Measurements from ENCODE around the gene GIGYF1.

Gene GIGYF1

DNA sequence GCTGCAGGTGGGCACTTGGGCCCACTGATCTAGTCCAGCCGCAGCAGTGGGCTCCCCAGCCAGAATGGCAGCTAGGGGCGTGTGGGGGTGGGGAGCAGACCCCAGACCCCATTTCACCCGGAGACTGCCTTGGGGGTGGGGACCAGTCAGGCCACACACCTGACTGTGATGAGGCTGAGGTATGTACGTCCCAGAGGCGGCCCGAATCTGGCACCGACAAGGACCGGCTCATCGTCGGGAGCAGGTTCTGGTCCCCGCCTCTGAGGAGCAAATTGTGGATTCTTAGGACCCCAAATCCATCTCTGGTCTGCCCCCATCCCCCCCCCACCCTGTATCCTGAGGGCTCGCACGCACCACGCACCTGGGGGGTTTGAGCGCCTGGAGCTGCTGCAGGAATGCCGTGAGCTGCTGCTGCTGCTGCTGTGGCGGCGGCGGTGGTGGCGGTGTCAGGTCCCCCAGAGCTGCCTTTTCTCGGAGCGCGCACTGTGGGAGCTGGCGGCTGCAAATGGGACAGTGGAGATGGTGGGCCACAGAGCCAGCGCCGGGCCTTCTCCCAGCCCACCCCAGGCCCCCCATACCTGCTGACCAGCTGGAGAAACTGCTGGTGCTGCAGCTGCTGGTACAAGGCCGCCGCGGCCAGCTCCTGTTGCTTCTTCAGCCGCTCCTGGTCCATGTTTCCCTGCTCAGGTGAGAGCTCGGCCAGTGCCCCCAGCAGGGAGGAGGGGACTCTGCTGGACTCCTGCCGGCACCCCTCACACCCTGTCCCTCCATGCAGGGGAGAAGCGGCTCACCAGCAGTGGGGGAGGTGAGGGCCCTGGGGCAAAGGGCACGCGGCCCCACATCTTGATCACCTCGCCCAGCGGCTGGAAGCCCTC lies 10.2 kb downstream of the GIGYF1 start:
- no peak for DNase-seq

DNA sequence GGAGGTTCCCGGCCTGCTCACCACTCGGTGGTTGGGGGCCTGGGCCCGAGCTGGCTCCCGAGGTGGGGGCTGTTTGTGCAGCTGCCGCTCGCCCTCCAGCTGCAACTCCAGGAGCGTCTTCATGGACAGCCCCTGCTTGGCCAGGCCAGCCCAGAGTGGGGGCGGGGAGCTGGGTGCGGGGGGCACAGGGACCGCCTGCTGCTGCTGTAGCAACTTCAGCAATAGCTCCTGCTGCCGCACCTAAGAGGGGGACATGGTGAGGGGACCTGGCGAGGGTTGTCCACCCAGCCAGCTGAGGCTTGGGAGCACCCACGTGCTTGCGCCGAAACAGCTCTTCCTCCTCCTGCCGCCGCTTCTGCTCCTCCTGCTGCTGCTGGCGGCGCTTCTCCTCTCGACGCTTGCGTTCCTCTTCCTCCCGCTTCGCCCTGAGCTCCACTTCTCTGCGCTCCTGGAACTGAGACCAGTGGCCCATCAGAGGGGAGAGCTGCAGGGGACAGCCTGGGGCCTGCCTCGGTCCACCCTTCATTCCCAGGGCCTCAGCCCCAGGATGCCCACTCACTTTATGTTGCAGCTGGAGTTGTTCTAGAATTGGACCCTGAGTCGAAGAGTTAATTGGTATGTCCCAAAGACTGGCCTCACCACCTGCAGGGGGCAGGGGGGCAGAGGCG lies 10.9 kb downstream of the GIGYF1 start:
- no peak for DNase-seq

DNA sequence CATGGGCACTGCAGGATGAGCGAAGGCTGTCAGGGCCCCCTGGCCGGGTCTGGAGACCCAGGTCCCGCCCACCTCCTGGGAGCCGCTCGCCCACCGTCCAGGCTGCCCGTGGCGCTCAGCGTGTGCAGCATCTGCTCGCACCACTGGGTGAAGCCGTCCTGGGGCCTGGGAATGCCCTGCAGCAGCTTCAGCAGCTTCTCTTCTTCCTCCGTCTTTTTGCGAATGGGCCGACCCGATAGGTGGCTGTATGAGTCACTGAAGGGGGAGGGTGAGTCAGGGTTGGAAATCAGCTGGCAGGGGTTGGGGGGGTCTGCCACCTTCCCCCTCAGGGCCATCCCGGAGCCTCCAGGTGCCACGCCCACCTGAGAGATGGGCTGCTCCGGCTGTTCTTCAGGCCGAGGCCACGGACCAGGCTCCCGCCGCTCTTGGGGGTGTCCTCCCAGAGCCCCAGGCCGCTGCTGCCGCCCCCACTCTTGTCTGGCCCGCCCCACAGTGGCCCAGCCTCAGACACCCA lies 11.8 kb downstream of the GIGYF1 start:
- no peak for DNase-seq

DNA sequence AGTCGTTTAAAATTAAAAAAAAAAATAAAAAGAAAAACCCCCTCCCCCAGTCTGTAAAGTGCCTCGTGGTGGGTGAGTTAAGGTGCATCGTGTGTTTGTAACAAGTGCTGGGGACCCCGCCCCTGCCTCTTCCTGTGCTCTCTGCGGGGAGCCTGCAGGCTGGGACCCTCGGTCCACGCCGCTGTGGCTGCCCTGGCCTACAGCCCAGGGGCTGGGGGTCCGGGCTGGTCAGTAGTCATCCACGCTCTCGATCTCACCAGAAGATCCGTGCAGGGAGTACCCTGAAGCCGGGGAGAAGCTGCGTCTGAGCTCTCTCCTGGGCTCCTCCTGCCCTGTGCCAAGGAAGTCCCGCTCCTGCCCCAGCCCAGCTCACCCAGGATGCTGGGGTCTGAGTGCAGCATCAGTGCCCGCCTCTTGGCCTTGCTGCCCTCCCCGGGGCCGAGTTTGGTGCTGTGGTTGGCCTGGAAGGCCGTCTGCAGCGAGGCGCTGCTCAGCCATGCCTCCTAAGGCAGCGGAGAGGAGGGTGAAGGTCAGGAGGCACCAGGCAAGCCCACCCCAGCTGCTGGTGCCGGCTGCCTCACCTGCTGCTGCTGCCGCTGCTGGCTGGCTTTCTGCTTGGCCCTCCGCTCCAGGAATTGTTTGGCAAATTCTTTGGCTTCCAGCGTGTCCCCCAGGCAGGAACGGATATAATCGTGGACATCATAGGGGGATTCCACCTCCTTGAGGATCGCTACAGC lies 12.4 kb downstream of the GIGYF1 start:
- DNase-seq, result no peak

DNA sequence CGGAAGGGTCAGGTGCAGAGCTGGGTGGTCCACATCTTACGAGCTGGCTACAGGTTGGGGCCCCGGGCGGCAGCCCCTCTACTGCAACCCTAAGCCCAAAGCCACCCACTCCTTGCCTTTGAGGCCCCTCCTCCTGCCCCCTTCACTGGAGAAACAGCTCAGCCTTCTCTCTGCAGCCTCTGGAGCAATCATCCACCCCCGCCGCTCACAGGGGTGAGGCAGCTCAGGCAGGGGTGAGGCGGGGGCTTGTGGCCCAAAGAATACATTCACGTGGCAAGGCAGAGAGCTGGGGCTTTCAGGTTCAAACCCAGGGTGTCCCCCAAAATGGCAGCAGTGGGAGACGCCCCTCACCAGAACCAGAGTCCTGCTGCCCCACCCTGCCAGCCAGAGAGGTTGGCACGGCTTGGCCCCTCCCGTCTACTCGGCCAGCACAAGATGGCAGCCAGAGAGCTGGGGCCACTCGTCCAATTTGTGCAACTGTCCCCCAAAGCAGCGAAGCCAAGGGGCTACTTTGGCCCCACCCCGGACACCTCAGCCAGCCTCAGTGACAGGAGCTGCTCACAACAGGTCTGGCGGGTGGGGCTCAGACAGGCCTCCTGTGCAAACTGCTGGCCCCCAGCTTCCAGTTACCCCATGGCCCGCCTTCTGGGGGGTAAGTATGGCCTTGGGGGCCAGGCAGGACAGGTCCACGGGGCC lies 13.3 kb downstream of the GIGYF1 start:
- DNase-seq, result no peak

DNA sequence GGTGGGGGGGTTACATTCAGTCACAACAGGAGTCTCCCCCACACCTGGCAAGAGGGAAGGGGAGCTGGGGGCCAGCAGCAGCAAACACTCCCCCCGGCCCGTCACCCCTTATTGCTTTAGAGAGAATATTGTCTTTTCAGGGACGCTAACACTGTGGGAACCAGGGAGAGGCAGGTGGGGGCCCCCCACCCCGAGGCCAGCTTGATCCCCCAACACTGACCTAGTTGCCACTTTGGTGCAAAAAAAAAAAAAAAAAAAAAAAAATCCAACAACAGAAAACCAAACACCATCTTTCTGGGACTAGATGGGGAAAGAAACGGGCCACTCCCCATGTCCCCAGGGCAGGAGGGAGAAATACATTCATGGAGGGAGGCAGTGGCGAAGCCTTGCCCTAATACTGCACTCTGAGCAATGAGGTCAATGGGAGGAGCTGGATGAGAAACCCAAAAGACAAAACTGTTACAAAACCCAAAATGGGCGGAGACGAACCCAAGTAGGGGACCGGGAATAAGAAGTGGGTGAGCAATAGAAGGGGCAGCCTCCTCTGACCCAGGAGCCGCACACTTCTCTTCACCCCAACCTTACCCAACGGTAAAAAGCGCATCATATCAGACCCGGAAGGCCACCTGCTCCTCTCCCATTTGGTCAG lies 14.0 kb downstream of the GIGYF1 start:
- no peak for DNase-seq

DNA sequence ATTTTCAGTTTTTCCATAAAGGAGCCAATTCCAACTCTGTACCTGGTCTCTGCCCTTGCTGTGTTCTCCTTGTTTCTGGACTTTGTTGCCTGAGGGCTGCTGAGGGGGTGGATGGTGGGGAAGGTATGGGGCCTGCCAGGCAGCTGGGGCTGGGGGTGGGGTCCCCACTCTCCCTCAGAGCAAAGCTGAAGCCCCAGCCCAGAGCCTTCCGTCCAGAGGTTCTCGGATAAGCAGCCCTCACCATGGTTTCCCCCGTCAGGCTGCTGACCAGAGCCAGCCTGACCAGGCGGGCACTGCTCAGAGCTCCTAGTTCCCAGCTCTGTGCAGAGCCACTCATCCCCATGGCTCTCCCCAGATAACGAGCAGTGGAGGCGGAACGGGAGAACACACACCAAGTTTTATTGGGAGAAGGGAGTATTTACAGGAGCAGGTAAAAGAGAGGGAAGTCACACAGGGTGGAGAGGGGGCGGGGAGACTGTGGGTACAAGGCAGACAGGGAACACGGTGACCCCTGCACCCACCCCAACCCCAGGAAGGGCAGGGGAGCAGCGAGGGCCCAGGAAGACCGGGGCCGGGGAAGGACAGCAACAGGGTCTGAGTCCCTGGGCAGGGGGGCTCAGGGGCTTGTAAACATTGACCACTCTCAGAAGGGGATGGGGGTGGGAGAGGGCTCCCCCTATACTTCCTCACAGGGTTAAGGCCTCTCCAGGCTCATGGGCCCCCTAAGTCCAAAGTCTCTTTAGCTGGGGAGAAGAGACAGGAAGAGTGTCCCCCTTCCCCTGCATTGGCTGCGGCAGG lies 14.7 kb downstream of the GIGYF1 start:
- DNase-seq, result no peak

DNA sequence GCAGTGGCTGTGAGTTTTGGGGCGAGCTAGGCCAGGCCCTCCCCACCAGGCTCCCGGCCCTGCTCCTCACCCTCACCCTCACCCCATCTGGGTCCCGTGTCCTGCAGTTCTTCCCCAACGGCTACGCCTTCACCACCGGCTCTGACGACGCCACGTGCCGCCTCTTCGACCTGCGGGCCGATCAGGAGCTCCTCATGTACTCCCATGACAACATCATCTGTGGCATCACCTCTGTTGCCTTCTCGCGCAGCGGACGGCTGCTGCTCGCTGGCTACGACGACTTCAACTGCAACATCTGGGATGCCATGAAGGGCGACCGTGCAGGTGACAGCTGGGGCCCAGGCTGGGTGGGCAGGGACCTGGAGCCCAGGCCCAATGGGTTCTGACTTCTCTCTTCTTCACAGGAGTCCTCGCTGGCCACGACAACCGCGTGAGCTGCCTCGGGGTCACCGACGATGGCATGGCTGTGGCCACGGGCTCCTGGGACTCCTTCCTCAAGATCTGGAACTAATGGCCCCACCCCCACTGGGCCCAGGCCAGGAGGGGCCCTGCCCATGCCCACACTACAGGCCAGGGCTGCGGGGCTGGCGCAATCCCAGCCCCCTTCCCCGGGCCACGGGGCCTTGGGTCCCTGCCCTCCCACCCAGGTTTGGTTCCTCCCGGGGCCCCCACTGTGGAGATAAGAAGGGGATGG lies 15.6 kb downstream of the GIGYF1 start:
- no peak for DNase-seq

DNA sequence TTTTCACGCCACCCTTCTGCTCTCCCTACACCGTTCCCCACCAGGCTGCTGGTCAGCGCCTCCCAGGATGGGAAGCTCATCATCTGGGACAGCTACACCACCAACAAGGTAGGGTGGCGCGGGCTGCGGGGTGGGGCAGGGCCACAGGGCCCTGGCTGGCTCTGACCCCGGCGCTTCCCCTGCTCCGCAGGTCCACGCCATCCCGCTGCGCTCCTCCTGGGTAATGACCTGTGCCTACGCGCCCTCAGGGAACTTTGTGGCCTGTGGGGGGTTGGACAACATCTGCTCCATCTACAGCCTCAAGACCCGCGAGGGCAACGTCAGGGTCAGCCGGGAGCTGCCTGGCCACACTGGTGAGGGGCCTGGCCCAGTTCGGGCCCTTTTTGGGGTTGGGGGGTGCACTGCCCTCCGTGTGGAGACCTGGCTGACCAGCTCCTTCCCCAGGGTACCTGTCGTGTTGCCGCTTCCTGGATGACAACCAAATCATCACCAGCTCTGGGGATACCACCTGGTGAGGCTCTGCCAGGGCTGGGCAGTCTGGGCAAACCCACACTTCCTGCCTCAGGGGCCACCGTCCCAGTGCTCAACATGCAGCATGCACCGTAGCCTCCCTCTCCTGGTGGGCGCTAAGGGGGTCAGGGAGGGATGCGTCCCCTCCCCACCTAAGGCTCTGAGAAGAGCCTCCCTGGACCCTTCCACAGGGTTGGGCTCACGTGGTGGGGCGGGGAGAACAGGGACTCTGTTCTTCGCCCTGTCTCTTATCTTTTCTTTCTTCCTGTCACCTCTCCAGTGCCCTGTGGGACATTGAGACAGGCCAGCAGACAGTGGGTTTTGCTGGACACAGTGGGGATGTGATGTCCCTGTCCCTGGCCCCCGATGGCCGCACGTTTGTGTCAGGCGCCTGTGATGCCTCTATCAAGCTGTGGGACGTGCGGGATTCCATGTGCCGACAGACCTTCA lies 16.5 kb downstream of the GIGYF1 start:
- no peak for DNase-seq

DNA sequence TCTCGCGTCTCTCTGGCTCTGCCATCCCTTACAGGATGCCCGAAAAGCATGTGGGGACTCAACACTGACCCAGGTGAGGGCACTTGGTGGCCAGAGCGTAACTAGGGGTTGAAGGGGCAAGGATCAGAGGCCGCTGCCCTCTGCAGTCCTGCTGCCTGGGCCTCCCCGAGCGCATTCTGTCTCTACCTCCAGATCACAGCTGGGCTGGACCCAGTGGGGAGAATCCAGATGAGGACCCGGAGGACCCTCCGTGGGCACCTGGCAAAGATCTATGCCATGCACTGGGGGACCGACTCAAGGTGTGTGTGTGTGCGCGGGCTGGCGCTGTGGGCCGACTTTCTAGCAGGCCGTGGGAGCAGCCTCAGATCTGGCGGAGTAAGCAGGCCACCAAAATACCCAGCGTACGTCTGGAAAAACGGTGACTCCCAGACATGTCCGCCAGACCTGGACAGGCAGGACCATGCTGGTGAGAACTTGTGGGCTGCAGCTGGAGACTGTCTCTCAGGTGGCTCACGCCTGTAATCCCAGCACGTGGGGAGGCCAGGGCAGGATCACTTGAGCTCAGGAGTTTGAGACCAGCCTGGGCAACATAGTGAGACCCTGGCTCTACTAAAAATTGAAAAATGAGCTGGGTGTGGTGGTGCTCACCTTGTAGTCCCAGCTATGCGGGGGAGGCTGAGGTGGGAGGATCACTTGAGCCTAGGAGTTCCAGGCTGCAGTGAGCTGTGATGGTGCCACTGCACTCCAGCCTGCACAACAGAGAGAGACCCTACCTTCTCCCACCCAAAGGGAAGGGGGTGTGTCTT lies 17.3 kb downstream of the GIGYF1 start:
- DNase-seq, result no peak

DNA sequence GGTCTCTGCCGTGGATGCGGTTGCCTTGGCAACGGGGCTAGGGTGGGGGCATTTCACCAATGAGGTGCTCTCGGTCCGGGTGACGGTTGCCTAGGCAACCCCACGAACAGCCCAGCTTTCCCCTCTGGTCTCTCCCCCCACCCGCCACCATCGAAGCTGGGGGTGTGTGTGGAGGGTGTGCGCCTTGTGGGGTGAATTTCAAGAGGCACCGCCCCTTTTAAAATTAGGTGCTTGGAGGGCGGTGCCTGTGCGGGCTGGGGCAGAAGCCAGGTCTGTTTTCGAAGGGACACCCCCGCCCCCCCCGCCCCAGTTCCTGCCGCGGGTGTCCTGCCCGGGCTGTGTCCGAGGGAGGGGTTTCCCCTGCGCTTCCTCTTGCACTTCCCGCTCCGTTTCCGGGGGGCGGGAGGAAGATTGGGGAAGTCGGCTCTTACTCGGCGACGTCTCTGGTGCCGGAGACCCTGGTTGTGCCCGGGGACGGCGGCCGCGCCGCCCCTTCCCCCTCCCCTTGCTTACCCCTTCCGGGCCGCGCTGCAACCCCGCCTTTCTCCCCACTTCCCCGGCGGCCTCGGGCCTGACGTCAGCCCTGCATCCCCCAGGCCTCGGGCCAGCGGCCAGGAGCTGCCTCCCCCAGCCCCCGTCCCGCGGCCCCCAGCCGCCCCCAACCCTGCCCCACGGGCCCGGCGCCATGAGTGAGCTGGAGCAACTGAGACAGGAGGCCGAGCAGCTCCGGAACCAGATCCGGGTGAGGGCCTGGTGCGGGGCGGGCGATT lies 18.3 kb downstream of the GIGYF1 start:
- peak; percentile 79 for DNase-seq

DNA sequence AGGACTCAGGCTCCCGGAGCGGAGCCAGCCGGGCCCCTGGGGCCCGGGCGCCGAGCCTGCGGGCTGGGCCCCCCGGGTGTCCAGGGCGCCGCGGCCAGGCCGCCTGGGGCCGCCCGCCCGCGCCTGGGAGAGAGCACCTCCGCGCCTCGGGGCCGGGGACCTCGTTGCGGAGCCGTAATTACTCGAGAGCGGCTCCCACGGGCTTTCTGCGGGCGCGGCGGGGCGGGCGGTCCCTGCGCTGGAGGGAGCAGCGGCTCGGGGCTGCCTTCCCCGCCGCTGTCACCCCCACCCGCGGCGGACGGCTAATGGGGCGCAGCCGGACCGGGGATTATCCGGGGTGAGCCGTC lies 19.0 kb downstream of the GIGYF1 start:
- no peak for DNase-seq

DNA sequence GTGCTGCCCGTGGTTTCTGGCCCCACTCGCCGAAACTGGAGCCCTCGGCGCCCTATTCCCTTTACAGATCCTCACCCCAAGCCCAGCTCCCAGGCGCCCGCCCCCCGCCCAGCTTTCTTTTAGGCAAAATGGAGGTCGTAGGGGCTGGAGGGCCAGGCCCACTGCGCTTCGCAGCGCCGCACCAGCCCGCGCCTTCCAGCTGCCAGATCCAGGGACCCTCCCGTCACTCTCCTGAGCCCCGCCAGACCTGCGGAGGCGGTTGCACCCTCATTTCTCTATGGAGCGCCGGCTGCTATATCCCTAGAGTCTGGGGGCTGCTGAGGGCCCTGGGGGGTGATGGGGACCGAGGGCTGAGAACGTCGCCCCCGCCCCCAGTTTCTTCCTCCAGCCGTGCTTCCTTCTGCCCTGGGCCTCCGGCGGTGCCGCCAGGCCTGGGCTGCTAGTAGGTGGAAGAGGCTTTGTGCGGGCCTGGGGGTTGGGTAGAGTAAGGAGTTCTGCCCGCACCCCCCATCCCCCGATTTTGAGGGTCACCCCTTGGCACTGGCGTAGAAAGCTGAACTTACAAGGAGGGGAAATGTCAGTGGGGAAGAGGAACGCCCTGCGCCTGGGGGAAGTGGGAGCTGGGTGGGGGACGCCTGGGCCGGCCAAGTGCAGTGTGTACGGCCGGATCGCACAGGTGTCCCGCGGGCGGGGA lies 19.5 kb downstream of the GIGYF1 start:
- DNase-seq, result no peak

DNA sequence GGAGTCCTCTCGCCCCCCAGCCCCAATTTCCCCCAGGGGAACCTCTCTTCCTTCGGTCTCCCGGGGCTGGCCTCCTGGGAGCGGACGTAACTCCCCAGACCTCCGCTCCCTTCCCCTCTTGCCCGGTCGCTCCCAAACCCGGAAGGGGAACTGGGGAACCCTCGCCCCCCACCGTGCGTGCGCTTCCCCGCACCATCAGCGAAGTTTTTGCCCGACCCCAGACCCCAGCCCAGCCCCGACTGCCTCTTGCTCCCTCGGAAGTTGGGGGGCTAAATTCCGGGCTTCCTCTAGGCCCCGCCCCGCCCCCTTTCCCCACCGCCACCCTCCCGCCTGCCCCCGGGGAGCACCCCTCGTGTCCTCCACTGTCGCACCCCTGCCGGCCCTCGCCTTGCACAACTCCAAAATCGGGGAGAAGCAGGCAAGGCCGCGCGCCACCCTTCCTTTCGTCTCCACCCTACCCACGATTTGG lies 20.1 kb downstream of the GIGYF1 start:
- no peak for DNase-seq

DNA sequence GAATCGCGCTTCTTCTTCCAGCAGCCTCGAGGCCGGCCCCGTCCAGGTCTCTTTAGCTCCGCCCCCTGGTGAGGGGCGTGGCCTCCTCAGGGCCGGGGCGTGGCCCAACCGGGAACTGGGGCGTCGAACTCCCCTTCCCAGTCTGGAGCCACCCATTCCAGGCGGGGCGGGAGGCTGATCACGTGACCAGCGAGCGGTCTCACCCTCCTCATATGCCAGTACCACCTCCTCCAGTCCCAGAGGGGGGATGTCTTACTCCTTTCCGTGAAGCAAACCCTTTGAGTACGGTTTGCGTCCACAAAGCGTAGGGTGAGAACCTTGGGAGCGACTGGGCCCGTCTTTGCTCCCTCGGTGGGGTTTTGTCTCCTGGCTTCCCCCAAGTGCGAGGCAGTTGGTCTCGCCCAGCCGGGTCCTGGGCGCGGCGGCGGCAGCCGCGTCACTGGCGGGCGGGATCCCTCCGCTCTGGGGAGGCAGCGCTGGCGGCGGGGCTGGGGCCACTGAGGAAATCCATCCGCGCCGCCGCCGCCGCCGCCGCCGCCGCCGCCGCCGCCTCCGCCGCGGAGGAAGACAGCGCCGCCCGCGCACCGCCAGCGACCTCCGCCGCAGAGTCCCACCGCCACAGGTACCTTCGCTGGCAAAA lies 20.6 kb downstream of the GIGYF1 start, which contains the start of gene GNB2:
TSS of gene GNB2 (plus strand) at position 439 of the 640 bp plus-strand sequence. CDS start 2,526 bp downstream, outside the sequence.
- peak; percentile 94 for DNase-seq

Measured in NCI-H1105 (cell line).